CD4-positive, alpha-beta T cell treated with Interleukin-21 for 1 hour (primary cell): ENCODE measurements around the gene RNF167.

ENCODE experiments used
- DNase-seq: peaks from one replicate; pipeline ENCODE4 v3.0.0-alpha.2; 2020

Gene RNF167

GRCh38 chr17:4986951-4987766 is 47.1 kb downstream of the RNF167 start, which contains the start of gene CAMTA2:
TSS of gene CAMTA2 (minus strand) at chr17:4987675. CDS start at chr17:4986222, 1,453 bp downstream.
- DNase-seq = peak; percentile 87

DNA sequence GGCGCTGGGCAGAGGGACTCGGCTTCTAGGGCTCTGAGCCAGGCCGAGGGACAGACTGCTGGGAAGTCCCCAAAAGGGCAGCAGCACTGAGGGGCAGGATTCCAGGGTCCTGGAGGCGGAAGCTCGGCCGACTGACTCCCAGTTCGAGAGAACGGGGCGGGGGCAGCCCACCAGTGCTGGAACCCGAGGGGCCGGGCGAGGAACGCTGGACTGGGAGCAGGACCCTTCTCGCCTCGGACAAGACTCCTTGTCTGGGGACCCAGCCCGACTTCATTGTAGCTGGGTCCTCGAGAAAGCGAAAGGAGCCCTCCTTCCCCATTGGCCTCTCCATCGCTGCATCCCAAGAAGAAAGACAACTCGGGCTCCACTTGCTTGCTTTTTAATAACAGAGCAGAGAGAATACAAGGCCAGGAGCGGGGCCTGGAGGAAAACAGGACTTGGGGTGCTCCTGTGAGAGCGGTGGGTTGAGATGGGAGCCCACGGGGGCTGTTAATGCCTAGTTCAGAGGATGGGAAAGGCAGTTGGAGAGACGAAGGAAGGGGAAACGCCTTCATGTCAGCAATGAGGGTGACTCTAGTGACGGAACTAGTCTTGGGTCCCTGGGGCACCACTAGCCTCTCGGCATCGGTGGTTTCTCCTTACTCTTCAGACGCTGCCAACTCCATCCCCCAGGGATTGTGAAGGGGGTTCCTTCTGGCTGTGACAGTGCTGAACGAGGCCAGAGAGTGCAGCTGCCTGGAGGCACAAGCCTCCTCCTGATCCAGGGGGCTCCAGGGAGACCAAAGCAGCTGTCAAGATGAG is 47.9 kb downstream of the RNF167 start:
- DNase-seq = no peak

- DNase-seq = no peak
Observed at GRCh38 chr17:4994081-4994595, 54.1 kb downstream of the RNF167 start.
